H1 (cell line): ENCODE results near the gene IQGAP1. TPM values are rescaled to one million over a fixed set of nuclear protein-coding genes. Genes with fewer than 3 reads are reported as not detected.

Experiments used
- CTCF ChIA-PET: fragments of 300-600 bp; sonication (Branson Sonifier 250); formaldehyde crosslinking; loops from one replicate; lab custom pipeline; 2021; ENCODE audit not compliant: partially characterized antibody; lab: Charles Lee
- POLR2A ChIA-PET: fragments of 300-600 bp; sonication (Branson Sonifier 250); formaldehyde crosslinking; loops from one replicate; lab custom pipeline; 2021; ENCODE audit warnings: inconsistent platforms; ENCODE audit not compliant: partially characterized antibody; lab: Charles Lee
- DNase-seq, 2 experiments: peaks; one replicate each; pipeline versions ENCODE4 v3.0.0 to v3.0.0-alpha.2; 2010 to 2022; ENCODE audit warnings: low spot score in 2 of 2, low read depth in 1 of 2, mixed read lengths in 1 of 2
- FAIRE-seq: peaks from 2 replicates; lab custom pipeline; 2011; peaks lifted over from hg19 to GRCh38; lab: Jason Lieb, UNC
- H2AFZ ChIP-seq: 2 replicates; pipeline ENCODE4 v1.8.1; 2012; ENCODE audit warnings: low read length, inconsistent platforms
- H2AK5ac ChIP-seq: 2 replicates; pipeline ENCODE4 v1.6.1; 2013; ENCODE audit warnings: low read depth, low read length
- H2BK120ac ChIP-seq: replicated peaks from 2 replicates; pipeline ENCODE3; 2013; ENCODE audit warnings: low read depth, low read length, inconsistent platforms
- H2BK12ac ChIP-seq: 2 replicates; pipeline ENCODE4 v1.6.1; 2013; ENCODE audit warnings: low read depth, low read length
- H2BK15ac ChIP-seq: 2 replicates; pipeline ENCODE4 v1.6.1; 2013; ENCODE audit warnings: low read length
- H2BK20ac ChIP-seq: 2 replicates; pipeline ENCODE4 v1.6.1; 2013; ENCODE audit warnings: low read length
- H2BK5ac ChIP-seq: 2 replicates; pipeline ENCODE4 v1.6.1; 2013; ENCODE audit warnings: low read depth, low read length
- H3K14ac ChIP-seq: 2 replicates; pipeline ENCODE4 v1.6.1; 2013; ENCODE audit warnings: inconsistent platforms; ENCODE audit not compliant: insufficient read length
- H3K18ac ChIP-seq: 2 replicates; pipeline ENCODE4 v1.6.1; 2013; ENCODE audit warnings: low read length; ENCODE audit errors: extremely low read depth
- H3K23ac ChIP-seq: 2 replicates; pipeline ENCODE4 v1.6.1; 2013; ENCODE audit warnings: inconsistent platforms; ENCODE audit not compliant: insufficient read length
- H3K23me2 ChIP-seq: 2 replicates; pipeline ENCODE4 v1.6.1; 2013; ENCODE audit warnings: low read depth, low read length
- H3K27ac ChIP-seq: 2 replicates; pipeline ENCODE4 v1.6.1; 2011; ENCODE audit warnings: low read depth, low read length, inconsistent platforms
- H3K27me3 ChIP-seq, 4 experiments: replicated peaks in 1 of 4; 1 replicate in 1 of 4; 2 replicates in 3 of 4; pipeline versions ENCODE4 v1.6.1 to v1.8.1; 2011 to 2013; ENCODE audit warnings: low read length in 3 of 4, mild to moderate bottlenecking in 3 of 4, inconsistent platforms in 2 of 4, mixed read lengths in 2 of 4, moderate library complexity in 1 of 4; ENCODE audit not compliant: control insufficient read depth in 3 of 4, insufficient read depth in 3 of 4; ENCODE audit errors: extremely low read depth in 1 of 4
- H3K36me3 ChIP-seq, 4 experiments: 2 replicates each; pipeline versions ENCODE4 v1.6.1 to v1.8.1; 2011 to 2013; ENCODE audit warnings: mild to moderate bottlenecking in 4 of 4, low read length in 3 of 4, moderate library complexity in 2 of 4, control low read depth in 1 of 4, inconsistent platforms in 1 of 4; ENCODE audit not compliant: insufficient read depth in 4 of 4, control insufficient read depth in 2 of 4
- H3K4ac ChIP-seq: replicated peaks from 2 replicates; pipeline ENCODE3; 2013; ENCODE audit warnings: low read length, low read depth, mixed read lengths, inconsistent platforms; ENCODE audit not compliant: insufficient read length
- H3K4me1 ChIP-seq, 4 experiments: replicated peaks in 1 of 4; 1 replicate in 1 of 4; 2 replicates in 3 of 4; pipeline versions ENCODE4 v1.6.1 to v1.8.1; 2011 to 2013; ENCODE audit warnings: low read length in 3 of 4, inconsistent platforms in 2 of 4, mixed read lengths in 1 of 4; ENCODE audit not compliant: insufficient read depth in 4 of 4, control insufficient read depth in 3 of 4
- H3K4me2 ChIP-seq, 2 experiments: 2 replicates each; pipeline versions ENCODE4 v1.6.1 to v1.8.1; 2011 to 2013; ENCODE audit warnings: low read depth in 2 of 2, low read length in 2 of 2, control low read depth in 1 of 2, inconsistent platforms in 1 of 2, mild to moderate bottlenecking in 1 of 2; ENCODE audit not compliant: insufficient read depth in 1 of 2
- H3K4me3 ChIP-seq, 4 experiments: fragments of 200-600, 300-600 bp in 1 of 4; sonication (generic), shearing (Covaris generic), sonication (Bioruptor Twin) in 1 of 4; 2 replicates each; pipeline versions ENCODE4 v1.5.1 to v1.8.1; 2011 to 2016; ENCODE audit warnings: low read length in 4 of 4, low read depth in 3 of 4, control low read depth in 2 of 4, inconsistent platforms in 2 of 4, mild to moderate bottlenecking in 2 of 4, mixed read lengths in 1 of 4, moderate library complexity in 1 of 4; ENCODE audit not compliant: insufficient read depth in 2 of 4; ENCODE audit errors: extremely low read depth in 1 of 4
- H3K56ac ChIP-seq: replicated peaks from 2 replicates; pipeline ENCODE3; 2013; ENCODE audit warnings: low read depth, mild to moderate bottlenecking, mixed read lengths, low read length, inconsistent platforms; ENCODE audit not compliant: insufficient read length
- H3K79me1 ChIP-seq: 2 replicates; pipeline ENCODE4 v1.6.1; 2013; ENCODE audit warnings: low read depth, low read length, control low read depth
- H3K79me2 ChIP-seq, 2 experiments: 2 replicates each; pipeline versions ENCODE4 v1.6.1 to v1.8.1; 2012 to 2013; ENCODE audit warnings: low read length in 2 of 2, mild to moderate bottlenecking in 2 of 2, inconsistent platforms in 1 of 2; ENCODE audit not compliant: insufficient read depth in 2 of 2, control insufficient read depth in 1 of 2
- H3K9ac ChIP-seq, 4 experiments: replicated peaks in 1 of 4; 1 replicate in 1 of 4; 2 replicates in 3 of 4; pipeline versions ENCODE4 v1.6.1 to v1.8.1; 2011 to 2013; ENCODE audit warnings: low read depth in 3 of 4, low read length in 3 of 4, control low read depth in 2 of 4, mild to moderate bottlenecking in 2 of 4, moderate library complexity in 2 of 4, inconsistent platforms in 1 of 4; ENCODE audit errors: extremely low read depth in 1 of 4
- H3K9me3 ChIP-seq, 2 experiments: 2 replicates each; pipeline versions ENCODE4 v1.6.1 to v1.8.1; 2012 to 2013; ENCODE audit warnings: mild to moderate bottlenecking in 2 of 2, moderate library complexity in 2 of 2, control low read depth in 1 of 2, inconsistent platforms in 1 of 2, low read depth in 1 of 2, low read length in 1 of 2, mixed read lengths in 1 of 2; ENCODE audit not compliant: insufficient read depth in 2 of 2
- H4K20me1 ChIP-seq, 2 experiments: replicated peaks in 1 of 2; 2 replicates each; pipeline versions ENCODE3 to v1.8.1; 2011 to 2013; ENCODE audit warnings: inconsistent platforms in 2 of 2, low read length in 2 of 2, mild to moderate bottlenecking in 1 of 2; ENCODE audit not compliant: insufficient read depth in 2 of 2, control insufficient read depth in 1 of 2
- H4K5ac ChIP-seq: 2 replicates; pipeline ENCODE4 v1.6.1; 2013; ENCODE audit warnings: low read length, low read depth, mixed read lengths, inconsistent platforms; ENCODE audit not compliant: insufficient read length
- H4K8ac ChIP-seq: 2 replicates; pipeline ENCODE4 v1.8.0; 2013; ENCODE audit warnings: mild to moderate bottlenecking, moderate library complexity, low read length, inconsistent platforms; ENCODE audit not compliant: insufficient read depth; ENCODE audit errors: extremely low read depth
- H4K91ac ChIP-seq: replicated peaks from 2 replicates; pipeline ENCODE3; 2013; ENCODE audit warnings: low read length, mixed read lengths, inconsistent platforms; ENCODE audit not compliant: insufficient read length
- WGBS, 2 experiments: shearing (Covaris generic) in 1 of 2; methylation state at CpG; one replicate each; pipeline versions ENCODE4 v1.1.6 to v1.1.7; 2013 to 2015; ENCODE audit warnings: low lambda C conversion rate in 2 of 2, mixed read lengths in 2 of 2, inconsistent platforms in 1 of 2, low coverage in 1 of 2, missing lambda C conversion rate in 1 of 2; ENCODE audit not compliant: insufficient replicate concordance in 2 of 2, insufficient coverage in 1 of 2, insufficient read length in 1 of 2; ENCODE audit errors: extremely low coverage in 1 of 2, missing lambda C conversion rate in 1 of 2; 5-methylcytosine and 5-hydroxymethylcytosine counted together
- polyA plus RNA-seq, 7 experiments: library from polyadenylated mRNA; depleted of rRNA in 3 of 7; stranded (reverse) in 5 of 7; unstranded in 2 of 7; fragments of >200 nt in 5 of 7; fragments of 200-250 nt in 2 of 7; gene quantifications; 1 replicate in 5 of 7; 2 replicates in 1 of 7; 4 replicates in 1 of 7; pipeline versions ENCODE4 v1.2.1 to v1.2.3, GENCODE V29; 2011 to 2013; ENCODE audit warnings: missing spikeins in 2 of 7, mixed read lengths in 2 of 7
- total RNA-seq: library from RNA; stranded (reverse); fragmentation: NEBNext Ultra II Directional; extraction: Animal tissue kit (Norgen Biotek cat#: 25700); gene quantifications from 2 replicates; pipeline ENCODE4 v1.2.1, GENCODE V29; 2021

The IQGAP1 gene
- total and polyA plus RNA-seq, 2 of the 8 experiments (the other 6 are each of a cell fraction or from before 2014, with no cell fraction given): 56.0 to 138 TPM

GRCh38 chr15:90376789-90377188 is 11.3 kb upstream of the IQGAP1 start:
- Histone ChIP-seq H4K91ac (no peak overlapping the region), H2BK20ac (no peak overlapping the region), H3K23me2 (no peaks in the 10 kb centered on the region), H3K27ac (no peak overlapping the region), H3K9ac (no peak overlapping the region), H4K5ac (no peak overlapping the region), H4K8ac (no peak overlapping the region), H2BK120ac (no peak overlapping the region), H3K36me3 (no peaks in the 10 kb centered on the region), H3K23ac (no peak overlapping the region), H3K56ac (no peak overlapping the region), H3K79me1 (no peaks in the 10 kb centered on the region), H2AK5ac (no peak overlapping the region), H3K27me3 (no peaks in the 10 kb centered on the region), H3K4me1 (no peaks in the 10 kb centered on the region), H4K20me1 (no peaks in the 10 kb centered on the region), H3K79me2 (no peaks in the 10 kb centered on the region), H3K4ac (no peak overlapping the region), H3K4me2 (no peak overlapping the region), H3K14ac (no peak overlapping the region), H2BK5ac (no peak overlapping the region), H3K18ac (no peak overlapping the region), H2AFZ (no peak overlapping the region), H3K9me3 (peaks cover 6 to 11% of the 10 kb centered on the region in 2 experiments; a peak in 3 of 4 replicates), H2BK15ac (no peak overlapping the region), H2BK12ac (no peak overlapping the region), H3K4me3 (no peak overlapping the region)
- DNase-seq (no peak), FAIRE-seq (no peak)
- WGBS, 2 experiments: 93% methylated on average over 6 of the region's 6 CpGs; no CpG with 5 or more reads in 1 of the 2 experiments
- ChIA-PET POLR2A (no interaction called here), CTCF (interaction anchor here (1.4 to 2.2 kb wide), 3 partner anchors 9 to 20 kb away, joined by 3 to 9 read pairs (median 4); partner anchors contain the start of gene IQGAP1)
